Uterus (tissue), 2 donors: Measurements from ENCODE around the gene ABCB6.

Experiments
- CTCF ChIP-seq, 4 experiments: fragments of 200-600 bp in 2 of 4; fragments of 450-650 bp in 2 of 4; sonication (generic) in 2 of 4; IDR thresholded peaks; one replicate each; pipeline ENCODE4 v1.5.1; 2016 to 2019; ENCODE audit warnings: antibody characterized with exemption in 4 of 4, mild to moderate bottlenecking in 2 of 4, moderate library complexity in 1 of 4
- POLR2A ChIP-seq, 2 donors: fragments of 450-650 bp; IDR thresholded peaks; one replicate each; pipeline ENCODE4 v1.6.1; 2016; ENCODE audit warnings: antibody characterized with exemption in 2 of 2, mild to moderate bottlenecking in 1 of 2, moderate library complexity in 1 of 2

GRCh38 chr2:219246559-219246958, 27.8 kb upstream of the ABCB6 start:
- TF ChIP-seq CTCF (IDR thresholded peaks at IDR 0.05) = no peak
- TF ChIP-seq POLR2A (IDR thresholded peaks at IDR 0.05) = no peak
